ENCODE data around the gene PKDCC. TPM values are rescaled to one million over a fixed set of nuclear protein-coding genes. Genes with fewer than 3 reads are reported as not detected.
A peak's percentile ranks its signal among the peaks of the same experiment; 100 is the strongest.

PKDCC gene
- total RNA-seq, 1 donor from 2014 or later, result 123 TPM

DNA sequence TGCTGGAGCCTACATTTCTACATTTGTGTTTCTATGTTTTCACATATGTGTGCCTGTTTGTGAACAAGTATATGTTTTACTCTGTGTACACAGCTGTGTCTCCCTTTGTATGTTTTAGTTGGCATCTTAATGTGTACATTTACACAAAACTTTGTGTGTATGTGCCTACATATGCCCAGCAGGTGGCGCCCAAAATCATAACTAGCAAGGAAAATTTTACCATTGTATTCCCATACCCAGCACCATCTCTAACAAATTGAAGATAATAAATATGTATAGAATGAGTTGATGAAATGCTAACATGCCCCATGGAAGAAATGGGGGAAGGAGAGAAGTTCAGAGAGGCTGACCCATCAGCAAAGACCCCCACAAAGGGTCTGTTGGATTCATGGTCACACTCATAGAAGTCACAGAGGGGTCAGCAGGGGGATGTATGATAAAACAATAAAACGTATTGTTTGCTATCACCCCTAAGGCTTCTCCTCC lies 48.1 kb downstream of the PKDCC start:
- no peaks in the 10 kb centered on the region for H3K36me3 Mint-ChIP-seq
- H3K9me3 Mint-ChIP-seq, result peaks cover 5% of the 10 kb centered on the region
- H3K4me1 Mint-ChIP-seq, result peaks cover 13% of the 10 kb centered on the region
- peak; percentile 92 for TF ChIP-seq CTCF (IDR thresholded peaks at IDR 0.05; ENCODE audit: unreplicated experiment)
- no peak overlapping the region for H3K27ac Mint-ChIP-seq
- H3K27me3 Mint-ChIP-seq (ENCODE audit: low read depth), result peaks cover 2% of the 10 kb centered on the region
- no peak overlapping the region for H3K4me3 Mint-ChIP-seq
- DNase-seq (ENCODE audit: low spot score in 2 of 2, unreplicated experiment in 2 of 2), result peak in 1 of 2 experiments; percentile 74

DNA sequence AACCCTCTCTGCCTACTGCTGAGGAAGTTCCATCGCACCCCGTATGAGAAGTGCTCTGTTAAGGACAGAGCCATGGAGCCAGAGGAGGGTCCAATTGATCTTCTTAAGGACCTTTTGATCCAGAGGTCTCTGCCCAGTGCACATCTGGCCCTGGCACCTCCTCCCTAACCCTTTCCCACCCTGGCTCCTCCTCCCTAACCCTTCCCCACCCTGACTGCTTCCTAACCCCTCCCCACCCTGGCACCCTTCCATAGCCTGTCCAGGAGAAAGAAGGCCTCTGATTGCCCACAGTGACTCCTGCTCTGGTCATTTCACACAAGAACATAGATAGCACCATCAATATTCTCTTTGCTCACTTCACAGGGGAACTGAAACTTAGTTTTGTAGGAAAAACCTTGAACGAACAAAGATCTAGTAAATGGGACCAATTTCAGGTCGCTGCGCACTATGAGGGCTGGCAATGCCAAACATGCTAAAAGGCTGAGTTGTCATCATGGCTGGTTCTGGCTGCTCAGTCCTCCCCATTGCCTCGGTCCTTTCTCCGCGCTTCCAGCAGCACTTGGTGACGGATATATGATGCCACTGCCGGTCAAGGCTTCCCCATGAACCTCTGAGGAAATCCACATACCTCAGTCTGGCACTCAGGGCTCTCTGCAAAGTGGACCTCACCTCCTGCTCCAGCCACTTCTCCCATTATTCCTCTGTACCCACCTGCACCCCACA lies 49.2 kb downstream of the PKDCC start:
- Mint-ChIP-seq H3K27ac (no peak overlapping the region), H3K27me3 (ENCODE audit: low read depth) (peaks cover 2% of the 10 kb centered on the region), H3K4me1 (peaks cover 12% of the 10 kb centered on the region), H3K9me3 (peaks cover 5% of the 10 kb centered on the region), H3K4me3 (no peak overlapping the region), H3K36me3 (no peaks in the 10 kb centered on the region)
- TF ChIP-seq CTCF (IDR thresholded peaks at IDR 0.05; ENCODE audit: unreplicated experiment), result no peak
- DNase-seq (ENCODE audit: low spot score in 2 of 2, unreplicated experiment in 2 of 2), result no peak

DNA sequence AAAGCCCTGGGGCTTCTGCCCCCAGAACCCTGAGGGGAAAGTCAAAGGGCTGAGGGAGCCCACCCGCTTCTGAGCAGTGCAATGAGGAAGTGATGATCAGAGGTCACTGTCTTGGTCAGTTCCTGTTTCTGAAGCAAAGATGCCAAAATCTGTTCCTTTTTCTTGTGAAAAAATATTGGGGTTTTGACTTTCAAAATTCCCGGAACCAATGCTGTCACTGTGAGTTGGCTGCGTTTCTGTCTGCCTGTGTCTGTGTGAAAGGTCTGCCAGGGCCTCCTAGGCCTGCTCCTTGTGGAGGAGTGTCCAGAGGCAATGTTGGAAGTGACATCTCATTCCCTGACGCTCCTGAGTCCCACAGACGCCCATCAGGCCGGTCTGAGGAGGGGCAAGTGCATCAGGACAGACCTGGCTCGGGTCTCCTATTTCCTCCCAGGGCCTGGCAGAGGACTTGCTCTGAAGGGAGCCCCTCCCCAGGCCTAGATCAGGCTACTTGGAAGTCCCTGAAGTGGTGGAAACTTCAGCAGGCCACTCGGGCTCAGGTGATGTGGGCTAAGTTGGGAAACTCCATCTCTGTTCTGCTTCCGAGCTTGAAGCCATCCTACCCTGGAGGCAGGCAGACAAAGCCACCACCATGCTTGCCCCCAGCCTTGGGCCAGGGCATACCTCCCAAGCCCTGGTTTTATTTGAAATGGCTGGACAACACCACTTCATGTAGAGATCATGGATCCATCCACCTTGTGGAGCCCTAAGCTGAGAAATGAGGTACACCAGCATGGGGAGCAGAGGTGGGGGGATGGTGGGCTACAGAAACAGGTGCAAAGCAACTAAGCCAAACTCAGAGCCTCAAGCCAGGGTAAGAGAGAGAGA lies 51.0 kb downstream of the PKDCC start:
- H3K9me3 Mint-ChIP-seq, result peaks cover 5% of the 10 kb centered on the region
- H3K27me3 Mint-ChIP-seq (ENCODE audit: low read depth), result peaks cover under 1% of the 10 kb centered on the region
- no peak for TF ChIP-seq CTCF (IDR thresholded peaks at IDR 0.05; ENCODE audit: unreplicated experiment)
- peaks cover 25% of the 10 kb centered on the region for H3K4me1 Mint-ChIP-seq
- DNase-seq (ENCODE audit: low spot score in 2 of 2, unreplicated experiment in 2 of 2), result no peak
- H3K4me3 Mint-ChIP-seq, result no peak overlapping the region
- H3K27ac Mint-ChIP-seq, result peak overlapping the region; percentile 71
- no peaks in the 10 kb centered on the region for H3K36me3 Mint-ChIP-seq

DNA sequence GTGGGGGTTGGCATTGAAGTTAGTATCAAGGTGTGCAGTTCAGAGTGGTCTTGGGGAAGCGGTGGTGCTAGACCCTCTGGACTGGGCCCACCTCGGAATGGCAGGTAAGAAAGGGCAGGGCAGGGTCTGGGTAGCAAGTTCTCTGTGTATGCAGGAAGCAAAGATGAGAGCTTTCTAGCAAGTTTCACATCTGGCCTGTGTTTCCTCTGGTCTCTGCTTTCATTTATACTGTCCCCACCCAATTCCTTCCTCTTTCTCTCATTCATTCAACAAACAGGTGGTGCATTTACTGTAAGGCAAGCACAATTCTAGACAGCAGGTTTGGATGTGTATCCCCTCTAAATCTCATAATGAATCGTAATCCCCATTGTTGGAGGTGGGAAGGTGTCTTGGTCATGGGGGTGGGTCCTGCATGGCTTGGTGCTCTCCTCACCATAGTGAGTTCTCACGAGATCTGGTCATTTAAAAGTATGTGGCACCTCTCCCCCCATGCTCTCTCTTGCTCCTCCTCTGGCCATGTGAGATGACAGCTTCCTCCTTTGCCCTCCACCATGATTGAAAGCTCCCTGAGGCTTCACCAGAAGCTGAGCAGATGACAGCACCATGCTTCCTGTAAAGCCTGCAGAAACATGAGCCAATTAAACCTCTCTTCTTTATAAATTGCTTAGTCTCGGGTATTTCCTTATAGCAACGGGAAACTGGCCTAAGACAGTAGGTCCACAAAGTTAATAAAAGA lies 51.8 kb downstream of the PKDCC start:
- Mint-ChIP-seq H3K27me3 (ENCODE audit: low read depth) (no peaks in the 10 kb centered on the region), H3K9me3 (peaks cover 5% of the 10 kb centered on the region), H3K4me3 (no peak overlapping the region), H3K4me1 (peaks cover 33% of the 10 kb centered on the region), H3K36me3 (no peaks in the 10 kb centered on the region), H3K27ac (no peak overlapping the region)
- DNase-seq (ENCODE audit: low spot score in 2 of 2, unreplicated experiment in 2 of 2), result no peak
- TF ChIP-seq CTCF (IDR thresholded peaks at IDR 0.05; ENCODE audit: unreplicated experiment), result no peak

- Mint-ChIP-seq H3K4me1 (peaks cover 37% of the 10 kb centered on the region), H3K27me3 (ENCODE audit: low read depth) (no peaks in the 10 kb centered on the region), H3K9me3 (peaks cover 5% of the 10 kb centered on the region), H3K27ac (peak overlapping the region; percentile 21), H3K4me3 (no peak overlapping the region), H3K36me3 (no peaks in the 10 kb centered on the region)
- no peak for TF ChIP-seq CTCF (IDR thresholded peaks at IDR 0.05; ENCODE audit: unreplicated experiment)
- no peak for DNase-seq (ENCODE audit: low spot score in 2 of 2, unreplicated experiment in 2 of 2)
Observed at GRCh38 chr2:42100683-42101205, 52.9 kb downstream of the PKDCC start.

All from mesothelial cell of epicardium (in vitro differentiated cells).